GM18498 (cell line): ENCODE measurements around the gene ABCC1.
"Not testable (repeated sequence)": the region's sequence is repeated elsewhere in the genome, so short reads cannot be mapped to it uniquely, and the experiment has no call there.

Experiments
- ATAC-seq: cut with Tn5 transposase; IDR thresholded peaks from one replicate; pipeline ENCODE4 v1.9.1; 2021; ENCODE audit warnings: mild to moderate bottlenecking, moderate library complexity; ENCODE audit not compliant: unreplicated experiment

Gene ABCC1

DNA sequence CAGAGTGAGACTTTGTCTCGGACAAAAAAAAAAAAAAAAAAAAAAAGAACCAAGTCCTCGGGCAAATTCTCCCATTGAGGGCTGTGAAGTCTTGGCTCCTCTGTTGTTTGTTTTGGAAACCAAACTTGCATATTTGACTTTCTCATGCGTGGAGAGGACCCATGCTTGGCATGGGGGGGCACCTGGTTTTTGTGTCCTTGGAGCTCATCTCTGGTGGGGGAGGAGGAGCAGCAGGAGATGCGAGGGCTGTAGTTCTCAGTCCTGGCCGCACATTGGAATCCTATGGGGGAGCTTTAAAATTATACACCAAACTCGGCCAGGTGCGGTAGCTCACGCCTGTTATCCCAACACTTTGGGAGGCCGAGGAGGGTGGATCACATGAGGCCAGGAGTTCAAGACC is 199.3 kb downstream of the ABCC1 start:
- ATAC-seq, result no peak

DNA sequence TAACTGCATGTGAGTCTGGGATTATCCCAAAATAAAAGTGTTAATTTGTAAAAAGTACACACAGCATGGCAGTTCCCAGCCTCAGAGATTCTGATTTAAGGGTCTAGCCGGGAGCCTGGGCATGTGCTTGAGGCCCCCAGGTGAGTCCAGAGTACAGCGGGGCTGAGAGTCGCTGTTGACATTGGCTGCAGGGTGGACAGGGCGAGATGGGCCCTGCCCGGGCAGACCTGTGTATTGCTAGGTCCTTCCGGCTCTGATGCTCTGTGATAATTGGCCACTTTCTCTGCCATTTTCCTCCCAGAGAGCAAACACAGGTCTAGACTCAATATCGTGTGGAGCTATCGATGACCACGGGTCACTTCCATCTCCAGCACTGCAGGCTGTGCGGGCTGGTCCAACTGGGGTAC is 200.3 kb downstream of the ABCC1 start:
- ATAC-seq, result no peak

DNA sequence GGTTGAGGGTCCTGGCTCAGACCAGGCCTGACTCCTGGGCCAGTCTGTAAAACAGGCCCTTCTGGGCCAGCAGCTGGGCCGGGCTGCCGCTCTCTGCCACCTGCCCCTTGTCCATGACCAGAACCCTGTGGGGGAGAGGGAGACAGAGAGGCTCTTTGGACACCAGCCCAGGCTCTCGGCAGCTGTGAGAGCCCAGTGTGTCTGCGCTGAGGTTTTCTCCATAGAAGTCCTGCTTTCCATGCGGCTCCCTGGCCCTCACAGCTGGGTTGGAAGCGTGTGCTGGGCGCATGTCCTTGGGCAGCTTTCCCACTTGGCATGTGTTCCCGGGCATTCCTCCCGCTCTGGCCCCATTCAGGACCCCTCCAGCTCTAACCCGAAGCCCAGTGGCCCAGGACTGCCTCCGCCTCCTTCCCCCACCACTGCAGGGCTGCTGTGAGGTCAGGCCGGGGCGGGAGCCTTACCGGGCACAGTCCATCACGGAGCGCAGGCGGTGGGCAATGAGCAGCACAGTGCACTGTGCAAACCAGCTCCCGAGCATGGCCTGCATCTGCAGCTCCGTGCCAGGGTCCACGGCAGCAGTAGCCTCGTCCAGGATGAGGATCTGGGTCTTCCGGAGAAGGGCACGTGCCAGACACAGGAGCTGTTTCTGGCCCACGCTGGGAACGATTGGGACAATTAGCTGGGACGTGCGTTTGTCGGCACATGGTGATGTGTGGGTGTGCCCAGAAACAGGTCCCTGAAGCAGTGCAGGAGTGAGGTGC is 200.9 kb downstream of the ABCC1 start:
- no peak for ATAC-seq

DNA sequence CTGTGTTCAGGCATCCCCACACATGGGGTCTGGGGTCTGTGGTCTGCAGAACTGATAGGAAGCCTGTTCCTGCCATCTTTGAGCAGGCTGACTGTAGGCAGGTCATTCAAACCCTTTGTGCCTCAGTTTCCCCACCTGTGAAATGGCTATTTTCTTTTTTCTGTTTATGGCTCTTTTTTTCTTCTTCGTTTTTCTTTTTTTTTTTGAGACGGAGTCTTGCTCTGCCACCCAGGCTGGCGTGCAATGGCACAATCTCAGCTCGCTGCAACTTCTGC is 201.4 kb downstream of the ABCC1 start:
- no peak for ATAC-seq

DNA sequence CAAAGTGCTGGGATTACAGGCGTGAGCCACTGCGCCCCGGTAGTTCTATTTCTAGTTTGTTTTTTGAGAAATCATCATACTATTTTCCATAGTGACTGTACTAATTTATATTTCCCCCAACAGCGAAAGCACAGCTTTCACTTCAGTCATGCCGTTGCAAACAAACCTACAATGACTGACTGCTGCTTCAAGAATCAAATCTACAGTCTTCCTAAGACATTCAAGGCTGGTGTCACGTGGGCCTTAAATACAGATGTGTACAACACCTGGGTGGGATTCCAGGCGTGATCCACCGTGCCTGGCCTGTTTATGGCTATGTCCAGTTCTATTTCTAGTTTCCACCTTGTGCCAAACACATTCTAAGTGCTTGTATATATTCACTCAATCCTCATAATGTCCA is 201.9 kb downstream of the ABCC1 start:
- no peak for ATAC-seq

DNA sequence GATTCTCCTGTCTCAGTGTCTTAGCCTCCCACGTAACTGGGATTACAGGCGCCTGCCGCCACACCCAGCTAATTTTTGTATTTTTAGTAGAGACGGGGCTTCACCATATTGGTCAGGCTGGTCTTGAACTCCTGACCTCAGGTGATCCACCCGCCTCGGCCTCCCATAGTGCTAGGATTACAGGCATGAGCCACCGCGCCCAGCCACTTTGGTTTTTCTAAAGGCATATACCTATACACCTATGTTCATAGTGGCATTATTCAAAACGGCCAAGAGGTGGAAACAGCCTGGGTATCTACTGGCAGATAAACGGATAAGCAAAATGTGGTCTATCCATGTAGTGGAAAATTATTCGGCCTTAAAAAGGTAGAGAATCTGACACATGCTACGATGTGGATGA is 203.6 kb downstream of the ABCC1 start:
- not testable (repeated sequence) for ATAC-seq

DNA sequence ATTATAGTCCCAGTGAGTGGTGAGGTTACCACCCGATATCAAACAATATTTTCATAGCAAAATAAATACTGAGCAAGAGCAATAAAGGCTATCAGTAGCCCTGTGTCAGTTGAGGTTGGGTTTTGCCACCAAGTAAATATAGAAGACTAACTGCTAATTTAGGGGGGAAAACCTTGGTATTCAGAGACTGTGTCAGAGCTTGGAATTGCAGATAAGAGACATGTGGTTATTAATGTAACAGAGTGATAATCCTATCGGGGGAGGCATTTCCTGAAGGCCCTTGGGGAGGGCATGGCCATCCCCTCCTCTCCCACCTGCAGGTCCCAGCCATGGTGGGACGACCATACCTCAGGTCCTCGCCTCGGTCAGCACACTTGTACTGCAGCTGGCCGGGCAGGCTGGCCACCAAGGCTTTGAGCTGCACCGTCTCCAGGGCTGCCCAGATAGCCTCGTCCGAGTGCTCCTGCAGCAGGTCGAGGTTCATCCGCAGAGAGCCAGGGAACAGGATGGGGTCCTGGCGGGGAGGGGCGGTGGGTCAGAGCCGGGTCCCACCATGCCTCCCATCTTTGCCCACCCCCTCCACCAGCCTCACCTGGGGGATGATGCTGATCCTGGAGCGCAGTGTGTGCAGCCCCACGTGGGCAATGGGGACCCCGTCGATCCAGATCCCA is 205.0 kb downstream of the ABCC1 start:
- ATAC-seq, result no peak

DNA sequence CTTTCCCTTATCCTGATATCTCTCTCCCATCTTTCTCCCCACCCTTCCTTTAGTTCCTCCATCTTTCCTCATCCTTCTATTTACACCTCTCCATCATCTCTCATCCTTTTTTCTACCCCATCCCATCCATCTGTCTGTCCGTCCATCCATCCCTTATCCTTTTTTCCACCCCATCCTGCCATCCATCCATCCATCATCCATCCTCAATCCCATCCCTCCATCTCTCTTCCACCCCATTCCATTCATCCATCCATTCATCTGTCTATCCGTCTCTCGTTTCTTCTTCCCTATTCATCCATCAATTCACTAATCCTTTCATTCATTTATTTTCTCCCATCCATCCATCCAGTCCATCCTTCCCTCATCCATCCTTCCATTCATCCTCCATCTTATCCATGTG is 205.8 kb downstream of the ABCC1 start:
- ATAC-seq, result no peak

DNA sequence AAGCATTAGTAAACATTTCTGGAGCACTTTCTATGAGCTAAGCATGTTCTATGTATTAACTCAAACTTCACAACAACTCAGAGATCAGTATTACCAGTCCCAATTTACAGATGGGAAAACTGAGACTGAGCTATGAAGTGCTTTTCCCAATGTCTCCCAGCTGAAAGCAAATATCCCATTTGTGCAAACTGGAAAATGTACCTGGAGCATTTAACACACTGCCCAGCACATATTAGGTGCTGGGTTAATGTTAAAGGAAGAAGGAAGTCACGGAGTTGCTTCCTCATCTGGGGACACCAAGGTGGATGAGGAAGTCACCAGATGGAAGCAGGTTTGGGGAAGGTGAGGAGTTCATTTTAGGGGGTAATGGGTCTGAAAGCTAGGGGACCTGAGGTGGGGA is 207.8 kb downstream of the ABCC1 start:
- ATAC-seq, result no peak

DNA sequence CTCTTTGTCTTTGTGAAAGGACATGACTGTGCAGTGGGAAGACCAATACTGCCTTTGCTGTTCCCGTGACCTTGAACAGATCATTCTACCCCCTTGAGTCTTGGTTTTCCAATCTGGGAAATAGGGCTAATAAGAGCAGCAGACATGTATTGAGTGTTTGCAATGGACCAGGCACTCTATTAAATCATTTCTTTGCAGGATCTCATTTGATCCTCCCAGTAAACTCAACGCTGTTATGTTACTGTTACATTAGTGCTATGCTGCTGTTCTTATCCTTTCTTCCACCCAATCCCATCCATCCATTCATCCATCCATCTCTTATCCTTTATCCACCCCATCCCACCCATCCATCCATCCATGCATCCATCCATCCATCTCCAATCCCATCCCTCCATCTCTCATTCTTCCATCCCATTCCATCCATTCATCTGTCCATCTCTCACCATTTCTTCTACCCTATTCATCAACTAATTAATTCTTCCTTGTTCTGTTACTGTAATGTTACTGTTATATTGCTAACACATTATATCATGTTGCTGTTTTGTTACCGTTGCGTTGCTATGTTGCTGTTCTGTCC is 208.8 kb downstream of the ABCC1 start:
- ATAC-seq, result no peak

DNA sequence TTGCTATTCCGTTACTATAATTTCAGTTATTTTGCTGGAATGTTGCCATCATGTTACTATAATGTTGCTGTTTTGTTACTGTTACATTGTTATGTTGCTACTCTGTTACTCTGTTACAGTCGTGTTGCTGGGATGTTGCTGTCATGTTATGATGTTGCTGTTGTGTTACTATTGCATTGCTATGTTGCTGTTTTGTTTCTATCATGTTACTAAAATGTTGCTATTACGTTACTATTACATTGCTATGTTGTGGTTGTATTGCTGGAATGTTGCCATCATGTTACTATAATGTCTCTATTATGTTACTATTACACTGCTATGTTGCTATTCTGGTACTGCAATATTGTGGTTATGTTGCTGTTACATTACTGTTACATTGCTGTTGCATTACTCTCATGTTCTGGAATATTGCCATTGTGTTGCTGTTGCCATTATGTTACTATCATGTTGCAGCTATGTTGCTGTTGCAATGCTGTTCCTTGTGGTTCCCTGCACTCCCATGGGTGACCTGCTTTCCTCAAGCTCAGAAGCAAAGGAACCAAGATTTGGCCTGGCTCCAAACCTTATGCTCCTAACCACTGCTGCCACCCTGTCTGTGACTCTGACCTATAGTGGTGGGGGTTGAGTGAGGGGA is 209.4 kb downstream of the ABCC1 start:
- ATAC-seq, result no peak

DNA sequence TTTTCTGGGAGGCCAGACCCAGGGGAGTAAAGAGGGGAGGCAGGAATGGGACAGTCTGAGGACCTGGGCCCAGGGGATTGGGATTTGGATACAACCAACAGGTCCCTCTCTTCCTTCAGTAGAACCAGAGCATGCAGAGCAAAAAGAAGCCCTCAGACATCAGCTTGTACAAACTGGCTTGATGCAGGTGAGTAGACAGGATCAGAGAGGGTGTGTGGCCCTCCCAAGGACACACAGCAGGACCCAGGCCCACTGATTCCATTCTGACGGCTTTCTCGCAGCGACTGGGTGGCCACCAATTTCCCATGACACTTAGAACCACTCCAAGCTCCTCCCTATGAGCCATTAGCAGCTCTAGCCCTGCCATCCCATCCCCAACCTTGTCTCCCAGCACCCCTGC is 210.2 kb downstream of the ABCC1 start:
- no peak for ATAC-seq

DNA sequence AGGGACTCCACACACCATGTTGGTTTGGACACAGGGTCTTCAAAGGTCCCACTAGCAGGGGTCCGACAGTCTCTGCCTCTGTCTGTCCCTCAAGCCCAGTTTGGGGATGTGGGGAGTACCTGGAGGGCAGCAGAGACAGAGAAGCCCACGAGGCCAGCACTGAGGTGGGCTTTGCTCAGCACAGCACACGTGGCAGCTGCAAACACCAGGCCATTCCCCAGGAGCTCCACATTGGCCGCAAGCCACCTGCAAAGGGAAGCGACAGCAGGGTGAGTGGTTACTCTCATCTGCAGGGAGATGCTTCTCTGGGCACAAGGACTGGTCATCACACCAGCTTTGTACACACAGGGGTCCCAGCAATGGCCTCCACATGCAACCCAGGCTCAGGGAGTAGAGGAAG is 211.9 kb downstream of the ABCC1 start:
- no peak for ATAC-seq

DNA sequence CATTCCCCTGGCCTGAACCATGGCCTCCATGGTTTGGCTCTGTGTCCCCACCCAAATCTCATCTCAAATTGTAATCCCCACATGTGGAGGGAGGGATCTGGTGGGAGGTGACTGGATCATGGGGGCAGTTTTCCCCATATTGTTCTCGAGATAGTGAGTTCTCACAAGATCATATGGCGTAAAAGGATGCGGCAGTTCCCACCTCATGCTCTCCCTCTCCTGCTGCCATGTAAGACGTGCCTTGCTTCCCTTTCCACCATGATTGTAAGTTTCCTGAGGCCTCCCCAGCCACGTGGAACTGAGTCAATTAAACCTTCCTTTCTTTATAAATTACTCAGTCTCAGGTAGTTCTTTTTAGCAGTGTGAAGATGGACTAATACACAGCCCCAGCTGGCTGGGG is 212.4 kb downstream of the ABCC1 start:
- not testable (repeated sequence) for ATAC-seq

DNA sequence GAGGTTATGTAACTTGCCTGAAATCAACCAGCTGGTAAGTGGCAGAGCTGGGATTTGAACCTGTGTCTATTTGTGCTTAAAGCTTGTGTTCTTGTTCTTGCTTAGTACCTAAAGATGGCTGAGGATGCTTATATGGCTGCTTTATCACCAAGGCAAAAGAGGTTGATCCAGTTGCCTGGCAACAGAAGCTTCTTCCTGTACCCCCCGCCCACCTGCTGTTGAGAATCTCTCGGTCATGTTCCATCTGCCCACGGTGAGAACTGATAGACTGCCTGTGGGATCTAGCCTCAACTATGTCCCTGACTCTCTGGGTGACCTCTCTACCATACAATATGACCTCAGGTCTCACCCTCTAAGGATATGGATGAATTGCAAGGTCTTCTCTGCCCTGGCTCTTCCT is 213.2 kb downstream of the ABCC1 start:
- no peak for ATAC-seq

DNA sequence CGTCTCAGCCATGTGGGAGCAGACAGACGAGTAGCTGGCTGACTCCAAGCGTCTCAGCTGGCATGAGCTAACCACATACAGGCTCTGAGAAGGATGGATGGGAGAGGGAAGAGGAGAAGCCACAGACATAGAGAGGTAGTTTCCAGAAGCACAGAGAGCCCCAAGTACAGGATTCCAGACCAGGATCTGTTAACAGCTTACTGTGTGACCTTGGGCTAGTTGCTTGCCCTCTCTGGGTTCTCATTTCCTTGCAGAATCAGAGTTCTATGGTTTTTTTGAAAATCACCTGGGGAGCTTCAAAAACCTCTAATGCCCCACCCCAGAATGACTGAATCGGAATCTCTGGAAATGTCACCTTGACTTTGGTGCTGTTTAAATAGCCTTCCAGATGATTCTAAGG is 213.7 kb downstream of the ABCC1 start:
- no peak for ATAC-seq

DNA sequence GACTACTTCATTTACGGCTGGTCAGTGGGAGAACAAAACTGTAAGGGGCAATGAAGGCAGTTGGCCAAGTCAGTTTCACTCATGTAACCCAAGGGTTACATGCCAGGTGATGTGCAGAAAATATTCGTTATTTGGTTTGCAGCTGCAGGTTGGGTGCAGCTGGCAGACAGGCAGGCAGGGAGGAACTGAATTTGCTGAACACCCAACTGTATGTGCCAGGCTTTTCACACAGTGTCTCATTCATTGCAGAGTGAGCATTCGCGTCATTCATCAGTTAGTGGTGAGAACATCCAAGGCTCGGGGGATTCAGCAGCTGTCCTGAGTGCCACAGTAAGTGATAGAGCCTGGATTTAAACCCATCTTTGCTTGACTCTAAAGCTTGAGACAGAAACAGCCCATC is 214.2 kb downstream of the ABCC1 start:
- ATAC-seq, result no peak

DNA sequence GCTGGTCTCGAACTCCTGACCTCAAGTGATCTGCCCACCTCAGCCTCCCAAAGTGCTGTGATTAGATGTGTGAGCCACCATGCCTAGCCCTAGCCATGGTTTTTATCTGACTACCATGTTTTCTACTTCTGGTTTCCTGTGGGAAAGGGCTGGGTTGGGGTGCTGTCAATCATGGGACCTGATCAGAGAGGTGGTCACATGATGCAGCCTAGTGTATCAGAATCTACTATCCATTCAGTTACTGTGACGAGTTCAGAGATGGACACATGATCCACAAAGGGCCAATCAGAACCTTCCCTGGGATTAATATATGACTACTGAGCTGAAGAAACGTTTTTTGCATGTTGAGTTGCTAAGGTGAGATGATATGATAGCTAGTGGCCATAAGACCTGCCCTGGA is 214.8 kb downstream of the ABCC1 start:
- no peak for ATAC-seq

DNA sequence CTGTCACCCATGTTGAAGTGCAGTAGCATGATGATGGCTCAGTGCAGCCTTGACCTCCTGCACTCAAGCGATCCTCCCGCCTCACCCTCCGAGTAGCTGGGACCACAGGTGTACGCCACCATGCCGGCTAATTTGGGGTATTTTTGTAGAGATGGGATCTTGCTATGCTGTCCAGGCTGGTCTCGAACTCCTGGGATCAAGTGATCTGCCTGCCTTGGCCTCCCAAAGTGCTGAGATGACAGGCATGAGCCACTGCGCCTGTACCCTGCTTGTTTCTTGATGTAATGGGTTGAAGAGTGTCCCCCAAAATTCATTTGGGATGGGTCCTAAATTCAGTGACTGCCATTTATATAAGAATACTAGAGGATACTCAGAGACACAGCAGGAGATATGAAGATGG is 216.7 kb downstream of the ABCC1 start:
- ATAC-seq, result no peak

DNA sequence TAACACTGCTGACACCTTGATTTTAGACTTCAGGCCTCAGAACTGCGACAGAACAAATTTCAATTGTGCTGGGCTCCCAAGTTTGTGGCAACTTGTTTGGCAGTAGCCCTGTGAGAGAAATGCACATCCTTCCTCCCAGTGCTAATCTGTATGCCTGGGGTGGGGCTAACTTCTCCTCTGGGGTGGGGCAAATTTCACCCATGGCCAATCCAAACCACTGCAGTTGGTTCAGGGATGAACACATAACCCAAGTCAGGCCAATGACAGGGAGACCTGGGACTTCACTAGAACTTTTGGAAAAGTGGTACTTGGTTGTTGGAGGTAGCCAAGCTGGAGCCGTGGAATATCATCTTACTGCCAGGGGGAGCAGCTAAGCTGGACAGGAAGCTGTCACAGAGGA is 217.5 kb downstream of the ABCC1 start:
- no peak for ATAC-seq

DNA sequence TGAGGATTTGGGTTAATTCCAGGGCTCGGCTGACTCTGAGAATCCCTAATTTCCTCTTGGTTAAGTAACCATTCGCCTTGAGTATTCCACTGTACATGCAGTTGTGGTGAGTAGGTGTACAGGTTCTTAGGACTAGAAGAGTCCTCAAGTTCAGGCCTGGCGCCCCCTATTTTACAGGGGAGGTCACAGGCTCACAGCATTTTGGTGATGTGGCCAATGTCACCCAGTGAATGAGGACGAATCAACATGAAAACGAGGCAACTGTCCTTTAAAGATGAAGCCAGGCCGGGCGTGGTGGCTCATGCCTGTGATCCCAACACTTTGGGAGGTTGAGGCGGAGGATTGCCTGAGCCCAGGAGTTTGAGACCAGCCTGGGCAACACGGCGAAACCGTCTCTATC is 218.5 kb downstream of the ABCC1 start:
- no peak for ATAC-seq

DNA sequence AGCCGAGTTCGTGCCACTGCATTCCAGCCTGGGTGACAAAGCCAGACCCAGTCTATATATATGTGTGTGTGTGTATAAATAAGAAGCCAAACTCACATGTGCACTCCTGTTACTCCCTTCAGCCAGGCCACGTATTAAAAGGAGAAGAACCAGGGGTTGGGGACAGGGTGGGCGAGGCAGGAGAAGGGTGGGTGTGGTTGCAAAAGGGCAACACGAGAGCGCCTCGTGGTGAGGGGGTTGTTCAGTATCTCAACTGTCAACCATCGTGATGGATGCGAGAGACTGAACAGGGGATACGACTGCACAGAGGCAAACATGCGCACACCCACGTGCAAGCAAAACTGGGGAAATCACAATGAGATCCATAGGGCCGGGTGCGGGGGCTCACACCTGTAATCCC is 219.0 kb downstream of the ABCC1 start:
- ATAC-seq, result no peak
